Gastroesophageal sphincter (tissue), 3 donors: ENCODE measurements around the gene HSF5.

Experiments used
- CTCF ChIP-seq, 4 experiments: fragments of 200-600 bp in 2 of 4; fragments of 450-650 bp in 2 of 4; sonication (generic) in 1 of 4; IDR thresholded peaks; one replicate each; pipeline ENCODE4 v1.5.1; 2017 to 2019; ENCODE audit warnings: antibody characterized with exemption in 4 of 4, mild to moderate bottlenecking in 2 of 4, moderate library complexity in 2 of 4
- POLR2AphosphoS5 ChIP-seq: sonication (generic); formaldehyde crosslinking; IDR thresholded peaks from one replicate; pipeline ENCODE4 v1.6.1; 2017; ENCODE audit warnings: antibody characterized with exemption

GRCh38 chr17:58382108-58382871 is 105.9 kb downstream of the HSF5 start:
- TF ChIP-seq CTCF (IDR thresholded peaks at IDR 0.05) (no peak), POLR2AphosphoS5 (no peak)
